GM18505 (cell line): Measurements from ENCODE around the gene TMEM145.
A peak's percentile ranks its signal among the peaks of the same experiment; 100 is the strongest.

Source experiments
- ATAC-seq: cut with Tn5 transposase; IDR thresholded peaks from one replicate; pipeline ENCODE4 v1.9.1; 2021; ENCODE audit not compliant: unreplicated experiment
- POLR2A ChIP-seq: IDR thresholded peaks from 4 replicates; pipeline ENCODE4 v1.6.1; 2011; ENCODE audit warnings: borderline replicate concordance; ENCODE audit not compliant: insufficient read depth, insufficient read length; ENCODE audit errors: extremely low read depth

Gene TMEM145

DNA sequence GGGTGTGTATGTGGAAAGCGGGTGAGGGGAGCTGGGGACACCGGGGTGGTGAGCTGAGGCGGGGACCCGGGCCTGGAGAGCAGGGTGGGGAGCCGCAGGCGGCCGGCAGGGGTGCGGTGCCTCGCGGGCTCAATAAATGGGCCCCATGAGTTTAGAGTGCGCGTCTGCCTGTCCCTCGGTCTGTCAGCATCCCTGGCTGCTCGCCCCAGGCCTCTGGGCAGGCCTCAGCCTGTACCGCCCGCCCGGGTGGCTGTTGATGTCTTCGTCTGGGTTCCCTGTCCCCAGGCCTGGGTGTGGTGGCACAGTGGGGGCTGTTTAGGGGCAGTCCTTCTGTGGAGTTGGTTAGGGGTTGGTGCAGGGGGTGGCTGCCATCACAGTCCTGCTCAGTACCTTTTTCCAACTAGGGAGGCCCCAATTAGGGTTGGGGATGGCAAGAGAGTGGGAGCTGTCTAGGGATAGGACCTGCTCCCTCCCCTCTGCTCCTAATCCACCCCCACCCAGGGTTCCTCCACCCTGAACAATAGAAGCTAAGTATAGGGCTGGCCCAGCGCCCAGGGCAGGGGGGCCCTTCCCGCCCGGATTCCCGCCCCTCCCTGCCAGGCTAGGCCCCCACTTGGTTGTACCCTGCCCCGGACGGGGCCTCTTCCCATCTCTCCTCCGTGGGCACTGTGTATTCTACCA, 31.8 kb upstream of the TMEM145 start:
- ATAC-seq, result no peak
- no peak for TF ChIP-seq POLR2A

DNA sequence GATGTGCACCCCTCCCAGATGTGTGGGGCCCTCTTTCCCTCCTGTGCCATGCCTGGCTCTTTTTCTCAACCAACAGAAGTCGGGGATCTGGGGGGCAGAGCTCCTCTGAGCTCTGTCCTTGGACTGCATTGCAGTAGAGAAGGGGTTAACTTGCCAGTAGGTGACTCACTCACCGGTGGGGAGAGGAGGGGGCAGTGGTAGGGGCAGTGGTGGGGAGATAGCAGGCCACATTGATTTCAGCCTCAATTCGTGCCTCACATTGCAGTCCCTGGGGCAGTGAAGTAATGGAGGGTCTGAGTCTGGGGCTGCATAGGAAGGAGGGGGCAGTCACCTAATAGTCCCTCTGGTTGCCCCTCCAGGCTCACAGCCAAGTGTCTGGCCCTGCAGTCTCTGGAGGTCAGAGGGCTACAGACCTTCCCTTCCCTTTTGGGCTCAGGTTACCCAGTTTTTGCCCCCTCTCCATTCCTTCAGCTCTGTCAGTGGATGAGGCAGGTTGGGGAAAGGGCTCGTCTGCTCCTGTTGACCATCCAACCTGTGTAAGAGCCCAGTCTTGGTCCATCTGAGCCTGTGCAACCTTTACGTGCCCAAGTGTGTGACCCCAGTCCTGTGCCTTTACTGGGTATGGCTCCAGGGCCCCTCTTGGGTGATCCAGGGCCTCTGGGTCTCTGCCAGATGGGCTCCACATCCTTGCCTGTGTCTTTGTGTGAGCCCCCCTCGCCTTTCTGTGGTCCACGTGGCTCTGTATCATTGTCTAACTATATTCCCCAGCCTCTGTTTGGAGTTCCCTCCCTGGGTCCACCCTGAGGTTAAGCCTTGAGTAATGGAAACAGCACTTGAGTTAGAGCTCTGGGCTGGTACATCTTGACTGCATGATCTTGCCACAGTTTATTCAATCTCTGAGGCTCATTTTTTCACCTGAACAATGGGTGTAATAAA, 31.0 kb upstream of the TMEM145 start:
- no peak for ATAC-seq
- TF ChIP-seq POLR2A, result no peak

DNA sequence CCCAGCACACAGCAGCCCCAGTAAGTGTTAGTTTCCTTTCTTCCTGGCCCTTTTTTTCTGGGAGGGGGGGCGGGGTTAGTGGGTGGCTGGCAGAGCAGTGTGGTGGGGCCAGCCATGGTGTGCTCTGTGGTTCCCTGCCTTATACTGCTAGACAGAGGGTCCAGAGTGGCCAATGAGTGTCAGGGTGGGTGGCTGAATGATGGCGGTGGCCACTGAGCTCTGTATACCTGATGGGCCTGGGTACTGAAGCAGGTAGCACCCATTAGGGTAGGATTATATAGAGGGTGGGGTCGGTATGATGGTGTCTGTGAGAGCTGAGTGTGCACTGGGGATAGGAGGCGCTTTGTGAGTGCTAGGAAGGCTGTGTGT, 30.3 kb upstream of the TMEM145 start:
- no peak for TF ChIP-seq POLR2A

DNA sequence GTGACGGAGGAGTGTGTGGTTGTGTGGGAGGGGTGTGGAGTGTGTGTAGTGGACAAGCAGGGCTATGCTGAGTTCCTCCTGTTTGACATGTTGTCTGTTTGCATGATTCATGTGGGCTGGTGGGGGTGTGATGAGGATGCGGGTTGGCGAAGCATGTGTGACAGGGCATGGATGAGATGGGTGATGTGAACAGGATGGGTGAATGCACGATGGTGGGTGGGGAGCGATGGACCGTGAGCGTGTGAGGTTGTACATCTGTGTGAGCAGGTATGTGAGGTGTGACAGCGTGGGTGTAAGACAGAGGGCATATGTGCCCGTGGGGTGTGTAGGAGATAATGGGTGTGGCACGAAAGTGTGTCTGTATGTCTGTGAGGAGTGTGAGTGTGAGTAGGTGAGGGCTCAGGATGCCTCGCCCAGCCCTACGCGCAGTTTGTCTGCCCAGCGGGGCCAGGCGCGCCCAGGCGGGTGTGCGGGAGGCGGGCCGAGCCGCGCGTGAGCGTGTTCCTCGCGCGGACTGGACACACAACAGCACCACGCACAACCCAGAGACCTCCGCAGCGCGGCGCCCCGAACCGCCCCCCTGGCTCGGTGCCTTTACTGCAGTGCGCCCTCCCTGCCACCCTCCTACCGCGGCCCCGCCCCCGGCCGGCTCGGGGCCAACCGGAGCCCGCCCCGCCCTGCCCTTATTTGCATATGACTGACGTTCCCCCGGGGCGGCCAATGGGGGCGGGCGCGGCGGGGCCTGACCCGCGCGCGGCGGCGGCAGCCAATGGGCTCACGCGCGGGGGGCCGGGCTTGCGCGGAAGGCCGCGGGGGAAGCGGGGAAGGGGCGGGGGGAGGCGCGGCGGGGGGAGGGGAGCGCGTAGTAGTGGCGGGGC, 29.7 kb upstream of the TMEM145 start:
- ATAC-seq, result peak; percentile 42

More for the DNA sequence above, 30.3 kb upstream of the TMEM145 start:
- ATAC-seq, result no peak

DNA sequence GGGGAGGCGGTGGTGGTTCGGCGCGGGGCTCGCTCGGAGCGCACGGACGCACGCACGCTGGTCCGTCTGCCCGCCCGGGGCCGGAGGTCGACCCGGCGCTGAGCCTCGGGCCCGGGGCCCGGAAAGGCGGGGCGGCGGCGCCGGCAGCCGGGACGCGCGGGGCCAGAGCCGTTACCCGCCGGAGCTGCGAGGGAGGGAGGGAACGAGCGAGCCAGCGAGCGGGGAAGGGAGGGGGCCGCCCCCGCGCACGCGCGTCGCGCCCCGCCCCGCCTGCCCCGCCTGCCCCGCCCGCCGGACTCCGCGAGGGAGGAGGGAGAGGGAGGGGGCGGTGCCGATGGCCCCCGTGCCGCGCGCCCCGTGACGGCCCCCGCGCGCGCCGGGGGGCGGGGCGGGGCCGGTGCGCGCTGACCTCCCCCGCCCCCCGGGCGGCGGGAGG, 29.0 kb upstream of the TMEM145 start:
- TF ChIP-seq POLR2A, result peak; percentile 14
- ATAC-seq, result peak; percentile 45

More for the DNA sequence above, 29.7 kb upstream of the TMEM145 start:
- TF ChIP-seq POLR2A, result peak; percentile 62

DNA sequence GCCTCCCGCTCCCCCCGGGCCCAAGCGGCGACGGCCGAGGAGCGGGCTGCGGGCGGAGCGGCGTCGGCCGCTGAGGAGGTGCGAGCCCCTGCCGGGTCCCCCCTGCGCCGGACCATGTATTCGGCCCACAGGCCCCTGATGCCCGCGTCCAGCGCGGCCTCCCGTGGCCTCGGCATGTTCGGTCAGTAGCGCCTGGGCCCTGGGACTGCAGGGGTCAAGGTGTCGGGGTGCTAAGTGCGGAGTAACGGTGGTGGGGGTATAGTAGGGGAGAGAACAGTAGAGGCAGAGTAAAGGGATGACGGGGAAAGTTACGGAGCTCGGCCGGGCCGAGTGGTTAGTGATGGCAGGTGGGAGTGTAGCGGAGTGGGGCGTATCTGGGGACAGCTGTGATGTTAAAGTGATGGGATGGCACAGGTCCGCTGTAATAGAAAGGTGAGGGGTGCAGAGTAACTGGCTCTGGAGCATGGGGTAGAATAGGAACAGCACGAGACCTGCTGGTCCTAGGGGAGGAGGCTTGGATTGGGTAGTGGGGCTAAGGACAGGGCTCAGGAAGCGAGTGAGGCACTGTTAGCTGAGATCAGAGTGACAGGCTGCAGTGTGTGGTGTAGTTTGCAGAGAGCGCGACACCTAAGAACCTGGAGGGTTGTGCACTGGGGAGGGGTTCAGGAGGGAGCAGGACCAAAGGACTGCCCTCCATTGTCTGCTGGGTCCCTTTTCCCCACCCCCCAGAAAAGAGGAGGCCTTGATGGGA, 28.3 kb upstream of the TMEM145 start:
- TF ChIP-seq POLR2A, result no peak
- ATAC-seq, result no peak

DNA sequence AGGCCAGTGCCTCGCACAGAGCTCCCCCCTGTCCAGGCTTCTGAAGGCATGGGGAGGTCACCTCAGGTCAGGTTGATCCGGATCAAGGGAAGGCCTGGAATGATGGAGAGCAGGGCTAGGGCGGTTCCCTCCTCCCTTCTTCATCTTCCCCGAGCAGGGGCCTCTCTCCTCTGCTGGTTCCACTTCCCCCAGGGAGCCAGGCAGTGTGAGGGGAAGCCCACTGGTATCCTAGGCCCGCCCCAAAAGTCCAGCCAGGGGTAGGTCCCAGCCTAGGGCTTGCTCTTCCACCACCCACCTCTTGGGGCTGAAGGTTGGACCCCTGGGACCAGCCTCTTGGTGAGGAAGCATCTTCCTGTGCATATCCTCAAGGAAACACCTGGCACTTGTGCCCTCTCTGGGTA, 27.6 kb upstream of the TMEM145 start:
- peak; percentile 28 for TF ChIP-seq POLR2A
- ATAC-seq, result no peak

DNA sequence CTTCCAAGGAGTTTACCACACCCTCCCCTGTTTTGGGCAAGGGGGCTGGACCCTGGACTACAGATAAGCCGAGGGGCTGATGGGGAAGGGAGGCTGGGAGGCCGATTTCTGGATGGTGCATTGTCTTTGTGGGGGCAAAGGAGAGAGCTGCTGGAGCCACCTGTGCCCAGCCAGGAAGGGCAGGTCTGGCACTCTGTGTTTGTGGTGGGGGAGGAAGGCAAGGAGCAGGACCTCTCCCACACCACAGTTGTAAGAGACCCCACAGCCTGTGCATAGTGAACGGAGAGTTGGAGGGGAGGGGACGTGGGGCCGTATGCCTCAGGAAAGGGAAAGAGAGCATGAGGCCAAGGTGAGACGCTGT, 27.1 kb upstream of the TMEM145 start:
- TF ChIP-seq POLR2A, result no peak
- no peak for ATAC-seq

DNA sequence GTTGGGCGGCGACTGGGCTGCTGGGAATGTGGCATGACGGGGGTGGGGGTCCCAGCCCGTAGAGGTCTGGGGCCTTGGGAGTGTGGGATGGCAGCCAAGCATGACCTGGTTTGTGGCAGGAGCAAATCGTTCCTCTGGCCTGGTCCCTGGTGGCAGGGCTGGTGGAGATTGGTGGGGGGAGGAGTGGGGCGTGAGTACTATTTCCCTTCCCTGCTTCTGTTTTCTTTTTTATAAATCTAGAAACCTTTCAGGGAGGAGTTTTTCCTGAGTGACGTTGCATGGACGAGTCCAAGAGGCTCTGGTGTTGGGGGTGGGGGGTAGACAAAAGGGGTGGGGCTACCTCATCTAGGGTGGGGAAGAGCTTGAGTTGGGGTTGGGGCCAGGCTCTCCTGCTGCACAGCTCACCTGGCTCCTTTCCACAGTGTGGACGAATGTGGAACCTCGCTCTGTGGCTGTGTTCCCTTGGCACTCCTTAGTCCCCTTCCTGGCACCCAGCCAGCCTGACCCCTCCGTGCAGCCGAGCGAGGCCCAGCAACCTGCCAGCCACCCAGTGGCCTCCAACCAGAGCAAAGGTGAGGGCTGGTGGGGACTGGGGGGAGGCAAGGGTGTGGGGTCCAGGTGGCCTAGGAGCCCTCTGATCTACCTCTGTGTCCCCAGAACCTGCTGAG, 26.6 kb upstream of the TMEM145 start:
- no peak for ATAC-seq
- no peak for TF ChIP-seq POLR2A

DNA sequence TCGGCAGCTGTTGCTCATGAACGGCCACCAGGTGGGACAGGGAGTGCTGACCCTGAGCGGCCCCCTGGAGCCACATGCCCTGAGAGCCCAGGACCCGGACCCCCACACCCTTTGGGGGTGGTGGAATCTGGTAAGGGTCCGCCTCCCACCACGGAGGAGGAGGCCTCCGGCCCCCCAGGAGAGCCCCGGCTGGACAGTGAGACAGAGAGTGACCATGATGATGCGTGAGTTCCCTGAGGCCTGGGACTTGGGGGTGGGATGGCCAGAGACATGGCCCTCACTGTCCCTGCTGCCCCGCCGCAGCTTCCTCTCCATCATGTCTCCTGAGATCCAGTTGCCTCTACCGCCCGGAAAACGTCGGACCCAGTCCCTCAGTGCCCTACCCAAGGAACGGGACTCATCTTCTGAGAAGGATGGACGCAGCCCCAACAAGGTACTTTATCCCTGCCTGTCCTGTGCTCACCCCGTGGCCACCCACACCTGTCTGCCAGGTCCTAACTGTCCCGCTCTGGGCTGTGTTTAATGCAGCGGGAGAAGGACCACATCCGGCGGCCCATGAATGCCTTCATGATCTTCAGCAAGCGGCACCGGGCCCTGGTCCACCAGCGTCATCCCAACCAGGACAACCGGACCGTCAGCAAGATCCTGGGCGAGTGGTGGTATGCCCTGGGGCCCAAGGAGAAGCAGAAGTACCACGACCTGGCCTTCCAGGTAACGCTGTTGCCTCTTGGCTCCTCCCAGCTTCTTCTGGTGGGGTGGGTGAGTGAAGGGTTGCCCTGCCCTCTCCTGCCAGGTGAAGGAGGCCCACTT, 25.9 kb upstream of the TMEM145 start:
- TF ChIP-seq POLR2A, result no peak
- no peak for ATAC-seq

DNA sequence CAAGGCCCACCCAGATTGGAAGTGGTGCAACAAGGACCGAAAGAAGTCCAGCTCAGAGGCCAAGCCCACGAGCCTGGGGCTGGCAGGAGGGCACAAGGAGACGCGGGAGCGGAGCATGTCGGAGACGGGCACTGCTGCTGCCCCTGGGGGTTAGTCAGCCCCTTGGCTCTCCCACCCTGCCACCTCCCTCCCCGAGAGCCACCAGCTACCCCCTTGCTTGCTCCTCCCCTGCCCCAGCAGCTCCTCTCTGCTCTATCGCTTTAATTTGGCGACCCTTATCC, 25.3 kb upstream of the TMEM145 start:
- TF ChIP-seq POLR2A, result no peak
- no peak for ATAC-seq
